HepG2 (cell line): ENCODE data around the gene CYP11A1. TPM values are rescaled to one million over a fixed set of nuclear protein-coding genes. Genes with fewer than 3 reads are reported as not detected.

Experiments used
- HMGXB4 ChIP-seq, 2 experiments: sonication (generic) in 1 of 2; formaldehyde crosslinking in 1 of 2; IDR thresholded peaks; 2 replicates each; pipeline versions ENCODE4 v1.4.0 to v1.6.1; 2018 to 2020; ENCODE audit warnings: missing genetic modification reagents in 2 of 2, borderline replicate concordance in 1 of 2, low read depth in 1 of 2, mild to moderate bottlenecking in 1 of 2, missing biosample characterization in 1 of 2
- IRF2 ChIP-seq: IDR thresholded peaks from 2 replicates; pipeline ENCODE4 v1.6.1; 2018; ENCODE audit warnings: missing genetic modification reagents, missing compliant biosample characterization
- NFYB ChIP-seq: sonication (generic); formaldehyde crosslinking; IDR thresholded peaks from 2 replicates; pipeline ENCODE4 v1.4.0; 2020; ENCODE audit warnings: missing genetic modification reagents
- SAFB2 ChIP-seq: sonication (generic); formaldehyde crosslinking; IDR thresholded peaks from 2 replicates; pipeline ENCODE4 v1.5.1; 2020; ENCODE audit warnings: missing genetic modification reagents, low read depth, mild to moderate bottlenecking, borderline replicate concordance
- SMYD3 ChIP-seq: sonication (generic); formaldehyde crosslinking; IDR thresholded peaks from 2 replicates; pipeline ENCODE4 v1.8.1; 2023; ENCODE audit warnings: mild to moderate bottlenecking, missing genetic modification reagents
- SP1 ChIP-seq, 2 experiments: fragments of 450-650 bp in 1 of 2; sonication (generic) in 1 of 2; formaldehyde crosslinking in 1 of 2; IDR thresholded peaks; 2 replicates each; pipeline versions ENCODE4 v1.4.0 to v1.6.1; 2016 to 2020; ENCODE audit warnings: missing genetic modification reagents in 1 of 2
- ZNF142 ChIP-seq: sonication (generic); formaldehyde crosslinking; IDR thresholded peaks from 2 replicates; pipeline ENCODE4 v1.4.0; 2020; ENCODE audit warnings: missing genetic modification reagents
- ZNF263 ChIP-seq: sonication (generic); formaldehyde crosslinking; IDR thresholded peaks from 2 replicates; pipeline ENCODE4 v1.4.0; 2020; ENCODE audit warnings: missing genetic modification reagents
- ZNF337 ChIP-seq: sonication (generic); formaldehyde crosslinking; IDR thresholded peaks from 2 replicates; pipeline ENCODE4 v1.5.1; 2020; ENCODE audit warnings: missing genetic modification reagents, low read depth, mild to moderate bottlenecking, borderline replicate concordance
- ZNF446 ChIP-seq: sonication (generic); formaldehyde crosslinking; IDR thresholded peaks from 2 replicates; pipeline ENCODE4 v1.5.0; 2020; ENCODE audit warnings: mild to moderate bottlenecking, missing genetic modification reagents
- ZNF510 ChIP-seq: sonication (generic); formaldehyde crosslinking; IDR thresholded peaks from 2 replicates; pipeline ENCODE4 v1.4.0; 2020; ENCODE audit warnings: low read depth, mild to moderate bottlenecking, missing genetic modification reagents
- ZNF746 ChIP-seq: sonication (generic); formaldehyde crosslinking; IDR thresholded peaks from 2 replicates; pipeline ENCODE4 v1.8.0; 2022; ENCODE audit warnings: mild to moderate bottlenecking, missing genetic modification reagents
- ZNF781 ChIP-seq: sonication (generic); formaldehyde crosslinking; IDR thresholded peaks from 2 replicates; pipeline ENCODE4 v1.5.1; 2020; ENCODE audit warnings: borderline replicate concordance, mild to moderate bottlenecking, missing genetic modification reagents; ENCODE audit errors: not compliant biosample characterization
- polyA plus RNA-seq, 8 experiments: library from polyadenylated mRNA; depleted of rRNA in 3 of 8; stranded (reverse) in 7 of 8; unstranded in 1 of 8; fragments of >200 nt; fragmentation: Illumina TruSeq in 4 of 8; extraction: Trizol in 4 of 8; gene quantifications; 2 replicates each; pipeline versions ENCODE4 v1.2.1 to v1.2.3, GENCODE V29; 2011 to 2016; ENCODE audit warnings: low read depth in 4 of 8, missing spikeins in 1 of 8, mixed read lengths in 1 of 8; ENCODE audit not compliant: insufficient read depth in 1 of 8
- total RNA-seq, 5 experiments: library from RNA; depleted of rRNA; stranded (reverse); fragments of >200 nt; fragmentation: Illumina TruSeq; extraction: Trizol; gene quantifications; 2 replicates each; pipeline ENCODE4 v1.2.3, GENCODE V29; 2016; ENCODE audit warnings: low read depth in 1 of 5
- TF ChIP-seq, protein P1 (sequence below): sonication (generic); formaldehyde crosslinking; IDR thresholded peaks from 2 replicates; pipeline ENCODE4 v1.4.0; 2020; ENCODE audit warnings: missing genetic modification reagents

CYP11A1 gene
- total and polyA plus RNA-seq, 2 of the 13 experiments (the other 11 are each of a cell fraction or from before 2014, with no cell fraction given), result 0.66 to 0.92 TPM

- TF ChIP-seq, protein P1, sequence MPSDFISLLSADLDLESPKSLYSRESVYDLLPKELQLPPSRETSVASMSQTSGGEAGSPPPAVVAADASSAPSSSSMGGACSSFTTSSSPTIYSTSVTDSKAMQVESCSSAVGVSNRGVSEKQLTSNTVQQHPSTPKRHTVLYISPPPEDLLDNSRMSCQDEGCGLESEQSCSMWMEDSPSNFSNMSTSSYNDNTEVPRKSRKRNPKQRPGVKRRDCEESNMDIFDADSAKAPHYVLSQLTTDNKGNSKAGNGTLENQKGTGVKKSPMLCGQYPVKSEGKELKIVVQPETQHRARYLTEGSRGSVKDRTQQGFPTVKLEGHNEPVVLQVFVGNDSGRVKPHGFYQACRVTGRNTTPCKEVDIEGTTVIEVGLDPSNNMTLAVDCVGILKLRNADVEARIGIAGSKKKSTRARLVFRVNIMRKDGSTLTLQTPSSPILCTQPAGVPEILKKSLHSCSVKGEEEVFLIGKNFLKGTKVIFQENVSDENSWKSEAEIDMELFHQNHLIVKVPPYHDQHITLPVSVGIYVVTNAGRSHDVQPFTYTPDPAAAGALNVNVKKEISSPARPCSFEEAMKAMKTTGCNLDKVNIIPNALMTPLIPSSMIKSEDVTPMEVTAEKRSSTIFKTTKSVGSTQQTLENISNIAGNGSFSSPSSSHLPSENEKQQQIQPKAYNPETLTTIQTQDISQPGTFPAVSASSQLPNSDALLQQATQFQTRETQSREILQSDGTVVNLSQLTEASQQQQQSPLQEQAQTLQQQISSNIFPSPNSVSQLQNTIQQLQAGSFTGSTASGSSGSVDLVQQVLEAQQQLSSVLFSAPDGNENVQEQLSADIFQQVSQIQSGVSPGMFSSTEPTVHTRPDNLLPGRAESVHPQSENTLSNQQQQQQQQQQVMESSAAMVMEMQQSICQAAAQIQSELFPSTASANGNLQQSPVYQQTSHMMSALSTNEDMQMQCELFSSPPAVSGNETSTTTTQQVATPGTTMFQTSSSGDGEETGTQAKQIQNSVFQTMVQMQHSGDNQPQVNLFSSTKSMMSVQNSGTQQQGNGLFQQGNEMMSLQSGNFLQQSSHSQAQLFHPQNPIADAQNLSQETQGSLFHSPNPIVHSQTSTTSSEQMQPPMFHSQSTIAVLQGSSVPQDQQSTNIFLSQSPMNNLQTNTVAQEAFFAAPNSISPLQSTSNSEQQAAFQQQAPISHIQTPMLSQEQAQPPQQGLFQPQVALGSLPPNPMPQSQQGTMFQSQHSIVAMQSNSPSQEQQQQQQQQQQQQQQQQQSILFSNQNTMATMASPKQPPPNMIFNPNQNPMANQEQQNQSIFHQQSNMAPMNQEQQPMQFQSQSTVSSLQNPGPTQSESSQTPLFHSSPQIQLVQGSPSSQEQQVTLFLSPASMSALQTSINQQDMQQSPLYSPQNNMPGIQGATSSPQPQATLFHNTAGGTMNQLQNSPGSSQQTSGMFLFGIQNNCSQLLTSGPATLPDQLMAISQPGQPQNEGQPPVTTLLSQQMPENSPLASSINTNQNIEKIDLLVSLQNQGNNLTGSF (CRISPR knock-in tag), result no peak
- 0 out of 2 replicates have a peak, but pooled peaks have one; percentile 31 for TF ChIP-seq SMYD3
- TF ChIP-seq ZNF446 (CRISPR knock-in tag), result peak; percentile 64; the same call in 1 of the 2 replicates
- TF ChIP-seq ZNF337 (CRISPR knock-in tag), result 0 out of 2 replicates have a peak, but pooled peaks have one; percentile 27
- 0 out of 2 replicates have a peak, but pooled peaks have one; percentile 57 for TF ChIP-seq SAFB2 (CRISPR knock-in tag)
- peak; percentile 86 for TF ChIP-seq NFYB (CRISPR knock-in tag)
- peak; percentile 35; the same call in 1 of the 2 replicates for TF ChIP-seq ZNF510 (CRISPR knock-in tag)
- TF ChIP-seq IRF2 (CRISPR knock-in tag), result no peak
- TF ChIP-seq HMGXB4 (CRISPR knock-in tag; IDR thresholded peaks at IDR 0.05; ENCODE audit: borderline replicate concordance in 1 of 2, low read depth in 1 of 2), result peak; percentile 78 to 80; a peak in 3 of 4 replicates
- TF ChIP-seq ZNF781, result peak; percentile 26
- 0 out of 2 replicates have a peak, but pooled peaks have one; percentile 71 for TF ChIP-seq ZNF142 (CRISPR knock-in tag)
- TF ChIP-seq ZNF746 (CRISPR knock-in tag), result peak; percentile 48; the same call in 1 of the 2 replicates
- TF ChIP-seq ZNF263 (CRISPR knock-in tag), result peak; percentile 32; the same call in 1 of the 2 replicates
- TF ChIP-seq SP1 (IDR thresholded peaks at IDR 0.05), result no peak
- TF ChIP-seq SP1 (CRISPR knock-in tag; IDR thresholded peaks at IDR 0.05), result peak; percentile 68
These were observed 6.5 kb upstream of the CYP11A1 start (continued) for GRCh38 chr15:74373731-74374647.
